ENCODE data around the gene SLC25A25.
A peak's percentile ranks its signal among the peaks of the same experiment; 100 is the strongest.
"Not testable (repeated sequence)": the region's sequence is repeated elsewhere in the genome, so short reads cannot be mapped to it uniquely, and the experiment has no call there.

The SLC25A25 gene

GRCh38 chr9:128098297-128099230, 30.5 kb downstream of the SLC25A25 start:
- peak; percentile 44 for DNase-seq

GRCh38 chr9:128099231-128099931, 31.3 kb downstream of the SLC25A25 start:
- no peak for DNase-seq

GRCh38 chr9:128099932-128100491, 32.0 kb downstream of the SLC25A25 start:
- no peak for DNase-seq

- DNase-seq, result no peak
These were observed 32.5 kb downstream of the SLC25A25 start for GRCh38 chr9:128100581-128100980.

GRCh38 chr9:128101231-128101661, 33.2 kb downstream of the SLC25A25 start:
- no peak for DNase-seq

GRCh38 chr9:128101690-128102089, 33.7 kb downstream of the SLC25A25 start:
- DNase-seq, result no peak

GRCh38 chr9:128102196-128102595, 34.2 kb downstream of the SLC25A25 start:
- DNase-seq, result no peak

GRCh38 chr9:128102861-128103588, 35.0 kb downstream of the SLC25A25 start:
- DNase-seq, result no peak

- DNase-seq, result peak; percentile 62
These were observed 35.5 kb downstream of the SLC25A25 start for GRCh38 chr9:128103589-128103962.

- no peak for DNase-seq
These were observed 36.2 kb downstream of the SLC25A25 start for GRCh38 chr9:128104171-128104618.

- no peak for DNase-seq
These were observed 37.6 kb downstream of the SLC25A25 start for GRCh38 chr9:128105538-128106175.

GRCh38 chr9:128106181-128106939, 38.3 kb downstream of the SLC25A25 start:
- DNase-seq, result no peak

GRCh38 chr9:128106940-128107467, 39.0 kb downstream of the SLC25A25 start:
- DNase-seq, result no peak

GRCh38 chr9:128107468-128108268, 39.6 kb downstream of the SLC25A25 start:
- DNase-seq, result no peak

- no peak for DNase-seq
These were observed 40.4 kb downstream of the SLC25A25 start for GRCh38 chr9:128108269-128109049.

GRCh38 chr9:128109050-128109709, 41.1 kb downstream of the SLC25A25 start:
- no peak for DNase-seq

GRCh38 chr9:128111726-128112125, 43.7 kb downstream of the SLC25A25 start:
- DNase-seq, result not testable (repeated sequence)

- DNase-seq, result no peak
These were observed 45.7 kb downstream of the SLC25A25 start for GRCh38 chr9:128113526-128114325.
